GM19238 (cell line): ENCODE data around the gene EGFR.
A peak's percentile ranks its signal among the peaks of the same experiment; 100 is the strongest.

Experiments used
- DNase-seq: peaks from one replicate; pipeline ENCODE4 v3.0.0; 2011; ENCODE audit warnings: low spot score; ENCODE audit not compliant: insufficient read length

Gene EGFR

DNA sequence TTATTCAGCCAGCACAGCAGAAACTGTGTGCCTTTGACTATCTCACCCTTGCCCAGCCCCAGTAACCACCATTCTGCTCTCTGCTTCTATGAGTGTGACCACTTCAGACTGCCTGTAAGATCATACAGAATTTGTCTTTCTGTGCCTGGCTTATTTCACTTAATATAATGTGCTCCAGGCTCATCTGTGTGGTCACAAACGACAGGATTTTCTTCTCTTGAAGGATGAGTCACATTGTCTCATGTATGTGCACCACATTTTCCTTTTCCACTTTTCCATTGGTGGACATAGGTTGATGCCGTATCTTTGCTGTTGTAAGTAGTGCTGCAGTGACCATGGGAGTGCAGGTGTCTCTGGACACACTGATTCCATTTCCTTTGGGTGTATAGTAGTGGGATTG, 223.8 kb downstream of the EGFR start:
- DNase-seq: no peak

DNA sequence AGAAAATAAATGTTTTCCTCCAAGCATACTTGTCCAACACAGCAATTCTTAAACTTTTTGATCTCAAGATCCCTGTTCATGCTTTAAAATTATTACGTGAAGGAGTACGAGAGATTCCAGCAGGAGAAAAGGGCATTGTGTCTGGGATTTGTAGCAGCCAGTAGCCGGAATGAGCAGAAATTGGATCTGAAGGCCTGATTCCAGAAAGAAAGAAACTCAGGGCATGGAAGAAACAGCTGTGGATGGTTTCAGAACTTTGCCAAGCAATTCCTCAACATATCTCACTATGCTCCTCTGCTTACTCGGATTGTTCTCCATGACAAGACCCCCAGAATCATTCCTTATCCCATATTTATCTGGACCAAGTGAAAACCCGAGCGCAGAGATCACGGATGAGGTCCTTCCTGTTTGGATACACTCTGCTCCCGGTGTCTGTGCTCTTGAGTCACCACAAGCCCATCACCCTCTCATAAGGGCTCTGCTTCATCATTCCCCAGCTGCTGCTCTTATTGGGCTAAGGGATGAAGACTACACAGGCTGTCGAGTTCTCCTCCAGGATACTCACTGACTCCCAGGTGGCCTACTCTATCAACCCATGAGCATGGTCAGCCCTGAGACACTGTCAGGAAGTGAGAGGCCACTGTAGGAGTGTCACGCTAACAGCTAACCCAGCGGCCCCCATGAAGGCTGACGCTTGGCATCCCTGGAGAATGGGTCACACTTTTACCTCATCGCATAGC, 225.4 kb downstream of the EGFR start:
- no peak for DNase-seq

DNA sequence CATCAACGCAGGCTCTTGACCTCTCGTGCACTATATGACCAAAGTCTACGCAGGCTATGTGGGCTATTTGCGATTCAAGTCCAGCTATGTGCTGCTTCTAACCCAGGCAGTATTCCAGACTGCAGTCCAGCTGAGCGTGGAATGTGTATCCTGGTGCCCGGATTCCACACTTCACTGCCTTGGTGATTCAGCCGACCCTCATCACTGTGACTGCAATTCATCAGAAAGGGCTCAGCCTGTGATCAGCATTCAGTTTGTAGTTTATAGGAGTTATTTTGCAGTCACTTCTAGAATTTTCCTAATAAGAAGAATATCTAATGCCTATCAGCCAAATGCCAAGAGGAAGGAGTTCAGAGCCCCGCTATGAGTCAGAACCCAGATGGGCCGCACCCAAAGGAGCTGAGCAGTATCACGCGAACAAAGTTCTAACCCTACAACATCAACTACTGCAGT, 226.5 kb downstream of the EGFR start:
- DNase-seq: no peak

DNA sequence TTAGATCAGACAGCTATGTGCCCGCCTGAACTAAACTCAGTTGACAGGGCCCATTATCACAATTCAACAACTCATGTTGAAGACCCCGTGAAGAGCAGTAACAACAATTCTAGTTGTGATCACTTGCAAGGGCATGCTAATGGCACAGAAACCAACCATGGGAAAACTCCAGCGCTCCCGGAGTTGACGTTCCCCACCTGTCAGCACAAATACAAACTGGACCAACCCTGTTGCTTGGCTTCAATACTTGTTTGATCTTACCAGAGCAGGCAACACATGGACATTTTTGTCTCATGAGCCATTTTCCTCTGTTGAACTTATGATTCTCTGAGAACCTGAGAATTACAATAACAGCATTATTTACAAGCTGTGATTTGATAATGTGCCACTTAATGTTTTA, 227.4 kb downstream of the EGFR start:
- no peak for DNase-seq

DNA sequence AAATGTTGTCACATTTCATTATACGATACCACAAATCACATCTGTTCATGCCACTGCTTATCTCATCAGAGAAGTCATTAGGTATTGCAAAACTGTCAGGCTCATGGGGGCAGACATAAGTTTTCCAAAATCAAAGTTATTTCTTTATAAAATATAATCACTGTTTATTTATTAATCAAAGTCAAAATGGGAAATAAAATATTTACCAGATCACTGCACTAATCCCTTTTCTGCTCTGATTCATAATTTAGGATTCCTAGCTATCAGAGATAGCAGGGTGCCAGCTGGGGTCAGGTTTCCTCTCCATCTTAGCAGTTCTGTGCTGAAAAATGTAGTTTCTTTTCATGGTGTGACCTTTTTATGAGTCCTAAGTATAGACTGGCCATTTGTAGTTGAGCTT, 228.6 kb downstream of the EGFR start:
- no peak for DNase-seq

DNA sequence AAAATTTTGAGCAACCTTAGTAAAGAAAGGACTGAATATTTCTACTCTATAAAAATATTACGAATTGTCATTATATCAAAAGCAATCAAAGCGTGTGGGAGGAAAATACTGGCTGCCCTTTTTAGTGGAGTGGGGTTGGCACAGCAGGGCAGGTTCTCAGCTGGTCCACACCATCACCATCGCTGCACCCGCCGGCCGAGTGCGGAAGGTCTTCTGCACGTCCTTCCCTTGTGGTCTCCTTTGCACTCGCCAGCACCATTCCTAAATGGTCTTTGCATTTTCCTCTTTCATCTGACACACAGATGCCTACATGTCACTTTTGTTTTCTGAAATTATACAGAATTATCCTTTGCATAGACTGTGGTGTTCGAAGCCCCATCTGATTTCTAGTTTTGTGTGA, 229.7 kb downstream of the EGFR start:
- no peak for DNase-seq

DNA sequence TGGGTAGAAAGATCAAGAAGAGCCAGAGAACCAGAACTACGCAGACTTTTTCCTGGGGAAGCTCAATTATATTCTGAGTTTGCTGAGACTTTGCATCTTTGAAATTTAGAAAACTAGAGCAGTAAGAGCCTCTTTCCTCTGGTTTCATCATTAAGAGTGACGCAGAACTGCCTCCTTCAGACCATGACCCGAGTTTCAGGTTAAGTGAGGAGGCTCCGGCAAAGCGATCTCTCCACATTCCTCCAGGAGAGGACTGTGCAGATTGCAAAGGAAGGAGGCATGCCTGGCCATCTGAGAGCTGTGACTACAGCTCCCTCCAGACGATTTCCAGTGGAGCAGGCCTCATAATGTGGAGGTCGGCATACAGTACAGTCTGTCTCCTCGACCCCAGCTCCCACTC, 230.5 kb downstream of the EGFR start:
- DNase-seq: no peak

DNA sequence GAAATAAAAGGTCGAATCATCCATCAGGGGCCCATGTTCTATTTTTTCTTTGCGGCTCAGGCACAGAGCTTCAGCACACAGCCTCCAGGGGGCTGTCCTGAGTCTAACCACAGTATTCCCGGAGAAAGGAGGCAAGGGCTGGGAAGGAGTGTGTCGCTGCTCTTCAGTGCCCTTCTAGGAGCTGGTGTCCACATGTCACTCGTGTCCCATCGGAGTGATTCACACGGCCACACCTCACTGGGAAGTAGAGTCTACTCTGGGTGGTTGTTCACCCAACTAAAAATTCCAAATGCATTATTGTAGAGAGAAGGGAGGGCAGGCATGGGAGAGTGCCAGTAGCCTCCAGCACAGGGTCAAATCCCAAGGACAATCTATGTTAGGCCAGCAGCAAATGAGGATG, 231.5 kb downstream of the EGFR start:
- no peak for DNase-seq

DNA sequence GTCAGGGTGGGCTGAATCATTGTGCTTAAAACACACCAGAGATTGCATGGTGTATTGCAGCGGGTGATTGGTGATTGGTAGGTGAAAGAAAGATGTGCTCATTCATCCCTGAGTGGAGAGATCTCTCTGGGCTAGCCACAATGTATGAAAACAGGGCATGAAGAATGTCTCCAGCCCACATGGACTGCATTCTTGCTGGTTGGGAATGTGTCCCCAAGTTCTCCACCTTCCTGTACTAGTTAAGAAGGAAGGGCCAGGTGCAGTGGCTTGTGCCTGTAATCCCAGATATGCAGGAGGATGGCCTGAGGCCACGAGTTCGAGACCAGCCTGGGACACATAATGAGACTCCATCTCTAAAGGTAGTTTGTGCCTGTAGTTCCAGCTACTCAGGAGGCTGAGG, 232.5 kb downstream of the EGFR start:
- DNase-seq: no peak

DNA sequence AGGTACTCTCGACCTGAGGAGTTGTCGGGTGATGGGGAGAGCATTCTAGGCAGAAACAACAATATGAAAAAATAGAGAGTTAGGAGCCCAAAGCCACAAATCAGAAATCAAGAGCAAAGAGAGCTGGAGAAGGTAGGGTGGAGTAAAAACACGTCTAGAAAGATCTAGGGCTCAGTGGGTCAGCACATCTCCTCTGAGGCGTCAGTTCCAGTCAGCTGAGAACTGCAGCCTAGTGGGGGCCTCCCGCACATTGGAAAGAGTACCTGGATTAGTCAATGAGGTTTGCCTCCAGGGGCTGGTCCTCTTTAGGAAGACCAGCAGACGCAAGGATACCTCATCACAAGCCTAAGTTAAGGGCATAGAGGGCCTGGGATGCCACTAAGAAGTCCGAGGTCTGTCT, 233.1 kb downstream of the EGFR start:
- DNase-seq: no peak

DNA sequence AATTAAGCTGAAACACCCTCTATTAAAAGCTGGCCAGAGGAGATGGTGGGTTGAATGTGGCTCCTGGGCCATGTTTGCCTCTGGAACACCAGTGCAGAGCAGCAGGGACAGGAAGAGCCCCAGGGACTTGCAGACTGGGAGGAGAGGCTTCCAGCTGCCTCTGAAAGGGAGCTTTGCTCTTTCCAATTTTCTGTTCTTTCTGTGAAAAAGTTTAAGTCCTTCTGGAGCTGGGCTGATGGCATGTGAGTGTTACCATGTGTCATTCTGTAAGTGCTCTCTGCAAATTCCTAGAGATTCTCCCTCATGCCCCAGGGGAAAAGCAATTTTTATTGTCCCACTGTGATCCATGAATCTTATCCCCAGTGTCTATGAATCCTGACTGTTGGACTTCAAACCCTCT, 233.6 kb downstream of the EGFR start:
- no peak for DNase-seq

DNA sequence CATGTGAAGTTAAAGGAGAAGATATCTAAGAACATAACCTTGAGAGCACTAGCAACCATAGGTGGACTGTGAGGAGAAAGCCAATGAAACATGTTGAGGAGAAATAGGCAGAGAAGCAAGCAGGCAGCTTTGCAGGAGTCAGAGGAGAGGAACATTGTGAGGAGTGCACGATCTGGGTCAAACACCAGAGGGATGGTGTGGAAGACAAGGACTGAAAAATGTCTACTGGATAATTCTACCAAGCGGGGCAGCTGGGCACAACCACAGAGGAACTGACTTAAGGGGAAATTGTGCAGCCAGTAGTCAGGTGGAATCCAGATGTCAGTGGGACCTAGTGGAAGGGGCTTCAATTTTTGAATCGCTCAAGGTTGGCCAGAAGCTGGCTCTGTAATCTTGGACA, 234.4 kb downstream of the EGFR start:
- DNase-seq: no peak

DNA sequence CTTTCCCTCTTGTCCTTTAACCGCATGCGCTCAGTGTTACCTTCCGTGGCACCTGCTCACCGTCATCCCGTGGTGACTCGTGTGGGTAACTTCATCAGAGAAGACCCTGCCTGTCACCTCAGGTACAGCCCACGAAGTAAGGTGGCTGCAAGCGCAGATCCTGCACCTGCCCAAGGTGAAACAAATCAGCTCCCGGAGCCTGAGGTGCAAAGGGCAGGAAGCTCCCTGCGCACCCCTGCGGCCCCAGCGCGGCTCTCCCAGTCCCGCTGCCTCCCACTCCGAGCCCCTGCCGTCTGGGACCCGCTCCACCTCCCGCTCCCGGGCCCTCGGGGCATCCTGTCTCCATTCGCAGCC, 235.4 kb downstream of the EGFR start:
- no peak for DNase-seq

DNA sequence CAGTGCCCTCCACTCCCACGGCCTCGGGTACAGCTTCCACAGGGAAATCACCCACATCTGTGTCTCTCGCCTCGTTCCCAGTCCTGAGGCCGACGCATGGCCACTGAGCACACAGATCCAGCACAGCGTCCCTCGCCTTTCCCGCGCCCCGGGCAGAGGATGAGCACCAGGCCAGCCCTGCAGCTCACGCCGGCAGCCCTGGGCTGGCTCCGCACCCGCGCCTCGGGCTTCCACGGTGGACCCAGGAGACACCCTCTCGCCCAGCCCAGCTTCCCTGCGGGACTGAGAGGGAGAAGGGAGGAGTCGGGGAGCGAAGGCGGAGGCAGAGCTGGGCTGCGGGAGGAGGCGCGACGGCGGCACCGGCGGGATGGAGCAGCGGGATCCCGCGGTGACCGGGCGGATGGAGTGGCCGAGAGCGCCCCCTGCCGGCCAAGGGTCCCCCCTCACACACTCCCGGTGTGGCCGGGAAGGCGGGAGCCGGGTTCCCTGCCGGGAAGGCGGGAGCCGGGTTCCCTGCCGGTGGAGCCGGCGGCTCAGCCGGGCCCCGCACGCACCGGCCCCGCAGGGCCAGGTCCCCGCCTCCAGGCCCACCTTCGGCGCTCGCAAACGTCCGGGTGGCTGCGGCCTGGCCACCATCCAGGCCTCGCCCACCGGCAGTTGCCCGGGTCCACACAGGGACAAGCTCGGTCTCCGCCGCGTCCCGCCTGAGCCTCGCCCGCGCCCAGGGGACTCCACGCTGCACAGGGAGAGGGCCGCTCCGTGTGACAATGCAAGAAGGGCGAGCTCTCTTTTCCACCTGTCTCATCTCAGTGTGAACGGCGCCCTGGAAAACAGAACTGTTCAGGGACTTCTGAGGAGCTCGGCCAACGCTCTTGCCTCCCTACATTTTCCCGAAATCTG, 236.0 kb downstream of the EGFR start:
- peak; percentile 76 for DNase-seq

DNA sequence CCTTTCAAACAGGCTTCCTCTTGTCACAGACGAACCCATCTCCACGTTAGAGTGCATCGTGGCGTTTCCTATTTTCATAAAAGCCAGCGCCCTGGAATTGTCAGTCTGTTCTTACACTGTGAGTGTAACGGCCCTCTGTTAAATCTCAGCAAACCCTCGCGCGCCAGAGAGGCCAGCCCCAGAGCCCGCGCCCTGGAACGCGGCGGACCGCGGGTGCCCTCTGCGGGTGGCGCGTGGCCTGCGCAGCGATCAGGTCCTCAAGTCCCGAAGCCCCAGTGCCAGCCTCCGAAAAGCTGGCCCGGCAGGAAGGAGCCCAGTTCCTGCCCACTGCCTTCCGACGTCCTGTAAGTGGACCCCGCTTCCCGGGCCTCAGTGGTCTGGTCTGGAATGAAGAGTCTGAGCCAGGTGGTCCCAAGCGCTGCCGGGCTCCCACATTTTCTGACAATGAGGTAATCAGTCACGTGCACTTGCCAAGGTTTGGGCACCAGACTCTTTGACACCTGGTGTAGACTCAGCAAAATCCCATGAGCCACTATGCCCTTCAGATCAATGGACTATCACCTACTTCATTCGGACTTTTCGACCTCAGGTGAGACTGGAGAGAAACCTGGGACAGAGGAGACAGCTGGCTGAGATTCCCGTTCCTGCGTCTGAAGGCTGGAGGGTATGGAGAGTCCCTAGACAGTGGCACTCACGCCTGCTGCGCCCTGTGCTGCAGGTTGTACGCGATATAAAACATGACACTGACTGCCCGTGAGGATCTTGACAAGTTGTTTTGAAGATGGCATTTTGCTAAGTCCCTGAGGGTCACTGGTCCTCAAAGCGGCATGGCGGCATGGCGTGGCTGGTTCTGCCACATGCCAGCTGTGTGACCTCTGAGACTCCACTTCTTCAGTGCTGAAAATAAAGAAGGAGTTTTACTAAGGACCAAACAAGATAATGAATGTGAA, 237.0 kb downstream of the EGFR start:
- peak; percentile 74 for DNase-seq

DNA sequence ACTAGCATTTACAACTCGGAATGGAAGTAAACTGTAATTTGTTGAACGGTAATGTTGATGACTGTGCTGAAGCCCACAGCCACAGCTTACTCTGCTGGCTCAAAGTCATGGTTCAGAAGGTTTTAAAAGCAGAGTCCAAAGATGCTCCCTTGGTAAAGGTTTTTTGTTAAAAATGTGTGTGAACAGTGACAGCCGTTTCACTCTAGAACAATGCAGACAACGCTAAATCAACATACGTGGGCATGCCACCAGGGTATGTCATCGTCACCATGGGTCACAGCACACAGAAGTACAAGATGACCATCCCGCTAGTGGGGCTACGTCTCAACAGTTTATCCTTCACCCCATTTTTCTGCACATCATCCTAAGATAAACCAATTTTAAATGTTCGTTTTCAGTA, 239.8 kb downstream of the EGFR start:
- no peak for DNase-seq

DNA sequence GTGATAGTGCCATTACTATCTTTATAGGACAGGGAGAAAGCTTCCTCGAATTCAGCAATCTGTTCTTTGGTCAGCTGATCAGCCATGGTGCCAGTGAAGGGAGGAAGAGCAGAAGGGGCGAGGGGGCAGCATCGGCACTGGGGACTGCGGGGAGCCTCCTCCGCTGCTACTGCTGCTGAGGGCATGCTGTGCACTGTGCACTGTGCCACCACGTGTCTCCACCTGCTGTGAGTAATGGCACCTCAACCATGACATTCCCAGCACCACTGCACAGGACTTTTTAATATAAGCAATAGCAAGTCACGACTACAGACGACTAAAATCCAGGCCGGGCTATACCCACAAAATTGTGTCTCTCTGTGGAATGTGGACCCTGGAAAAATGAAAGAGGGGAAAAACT, 241.4 kb downstream of the EGFR start:
- DNase-seq: no peak

DNA sequence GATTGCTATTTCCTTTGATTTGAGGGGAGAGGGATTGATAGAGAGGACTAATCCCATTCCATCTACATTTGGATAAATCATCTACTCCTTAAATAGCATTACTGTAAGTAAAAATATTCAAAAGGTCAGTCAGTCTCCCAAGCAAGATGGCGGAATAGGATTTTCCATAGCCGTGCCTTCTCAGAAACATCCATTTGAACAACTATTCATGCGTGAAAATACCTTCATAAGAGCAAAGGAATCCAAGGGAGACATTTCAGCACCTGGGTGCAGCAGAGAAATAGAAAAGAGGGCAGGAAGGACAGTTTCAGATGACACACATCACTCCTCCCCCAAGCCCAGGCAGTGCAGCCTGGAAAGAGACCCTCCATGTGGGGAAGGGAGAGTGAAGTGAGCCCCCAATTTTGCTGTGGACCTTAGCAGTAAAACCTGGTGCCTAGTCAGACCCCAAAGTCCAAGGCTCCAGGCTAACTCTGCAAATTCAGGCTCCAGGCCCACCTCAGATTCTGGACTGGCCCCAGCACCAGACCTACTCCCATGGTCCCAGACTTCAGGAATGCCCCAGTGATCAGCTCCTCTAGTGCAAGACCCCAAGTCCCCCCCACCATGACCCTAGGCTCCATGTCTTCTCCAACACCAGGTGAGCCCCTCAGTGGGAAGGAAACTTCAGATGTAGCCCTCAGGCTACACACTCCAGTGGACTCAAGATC, 242.0 kb downstream of the EGFR start:
- no peak for DNase-seq
